NB4 (cell line): ENCODE data around the gene MYO7B.

ENCODE experiments used
- MYC ChIP-seq: IDR thresholded peaks from 2 replicates; pipeline ENCODE4 v1.6.1; 2011; ENCODE audit warnings: low read depth, low read length
- POLR2A ChIP-seq: IDR thresholded peaks from 2 replicates; pipeline ENCODE4 v1.6.1; 2011; ENCODE audit warnings: mild to moderate bottlenecking; ENCODE audit not compliant: insufficient read length; ENCODE audit errors: extremely low read depth
- TF ChIP-seq, protein P1 (sequence below): IDR thresholded peaks from one replicate; pipeline ENCODE4 v1.5.1; 2012; ENCODE audit warnings: low read depth, low read length
- TF ChIP-seq, protein P2 (sequence below): IDR thresholded peaks from 2 replicates; pipeline ENCODE4 v1.6.1; 2011; ENCODE audit warnings: low read depth, low read length

DNA sequence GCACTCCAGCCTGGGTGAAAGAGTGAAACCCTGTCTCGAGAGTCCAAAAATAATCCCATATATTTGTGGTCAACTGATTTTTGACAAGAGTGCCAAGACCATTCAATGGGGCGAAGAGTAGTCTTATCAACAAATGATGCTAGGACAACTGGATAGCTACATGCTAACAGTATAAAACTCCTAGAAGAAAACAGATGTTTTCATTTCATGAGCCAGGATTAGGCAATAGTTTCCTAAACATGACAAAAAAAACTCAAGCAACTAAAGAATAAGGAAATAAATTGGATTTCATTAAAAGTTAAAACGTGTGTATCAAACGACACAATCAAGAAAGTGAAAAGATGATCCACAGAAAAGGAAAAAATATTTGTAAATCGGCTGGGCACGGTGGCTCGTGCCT lies 133.6 kb downstream of the MYO7B start:
- TF ChIP-seq MYC, result no peak
- TF ChIP-seq, protein P1, sequence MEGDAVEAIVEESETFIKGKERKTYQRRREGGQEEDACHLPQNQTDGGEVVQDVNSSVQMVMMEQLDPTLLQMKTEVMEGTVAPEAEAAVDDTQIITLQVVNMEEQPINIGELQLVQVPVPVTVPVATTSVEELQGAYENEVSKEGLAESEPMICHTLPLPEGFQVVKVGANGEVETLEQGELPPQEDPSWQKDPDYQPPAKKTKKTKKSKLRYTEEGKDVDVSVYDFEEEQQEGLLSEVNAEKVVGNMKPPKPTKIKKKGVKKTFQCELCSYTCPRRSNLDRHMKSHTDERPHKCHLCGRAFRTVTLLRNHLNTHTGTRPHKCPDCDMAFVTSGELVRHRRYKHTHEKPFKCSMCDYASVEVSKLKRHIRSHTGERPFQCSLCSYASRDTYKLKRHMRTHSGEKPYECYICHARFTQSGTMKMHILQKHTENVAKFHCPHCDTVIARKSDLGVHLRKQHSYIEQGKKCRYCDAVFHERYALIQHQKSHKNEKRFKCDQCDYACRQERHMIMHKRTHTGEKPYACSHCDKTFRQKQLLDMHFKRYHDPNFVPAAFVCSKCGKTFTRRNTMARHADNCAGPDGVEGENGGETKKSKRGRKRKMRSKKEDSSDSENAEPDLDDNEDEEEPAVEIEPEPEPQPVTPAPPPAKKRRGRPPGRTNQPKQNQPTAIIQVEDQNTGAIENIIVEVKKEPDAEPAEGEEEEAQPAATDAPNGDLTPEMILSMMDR, result no peak
- TF ChIP-seq POLR2A, result no peak
- TF ChIP-seq, protein P2, sequence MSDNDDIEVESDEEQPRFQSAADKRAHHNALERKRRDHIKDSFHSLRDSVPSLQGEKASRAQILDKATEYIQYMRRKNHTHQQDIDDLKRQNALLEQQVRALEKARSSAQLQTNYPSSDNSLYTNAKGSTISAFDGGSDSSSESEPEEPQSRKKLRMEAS, result no peak
